ENCODE measurements around the gene DHRS2.

- TF ChIP-seq CTCF (conservative IDR thresholded peaks at IDR 0.05; ENCODE audit: low read length) (peak; percentile 46), EZH2phosphoT487 (IDR thresholded peaks at IDR 0.05; ENCODE audit: borderline replicate concordance, low read depth, low read length) (no peak)
Measured at GRCh38 chr14:23624830-23625404, 11.2 kb upstream of the DHRS2 start.

All from OCI-LY7 (cell line).